ENCODE data around the gene WASHC4. TPM values are rescaled to one million over a fixed set of nuclear protein-coding genes. Genes with fewer than 3 reads are reported as not detected.

The WASHC4 gene, protein sequence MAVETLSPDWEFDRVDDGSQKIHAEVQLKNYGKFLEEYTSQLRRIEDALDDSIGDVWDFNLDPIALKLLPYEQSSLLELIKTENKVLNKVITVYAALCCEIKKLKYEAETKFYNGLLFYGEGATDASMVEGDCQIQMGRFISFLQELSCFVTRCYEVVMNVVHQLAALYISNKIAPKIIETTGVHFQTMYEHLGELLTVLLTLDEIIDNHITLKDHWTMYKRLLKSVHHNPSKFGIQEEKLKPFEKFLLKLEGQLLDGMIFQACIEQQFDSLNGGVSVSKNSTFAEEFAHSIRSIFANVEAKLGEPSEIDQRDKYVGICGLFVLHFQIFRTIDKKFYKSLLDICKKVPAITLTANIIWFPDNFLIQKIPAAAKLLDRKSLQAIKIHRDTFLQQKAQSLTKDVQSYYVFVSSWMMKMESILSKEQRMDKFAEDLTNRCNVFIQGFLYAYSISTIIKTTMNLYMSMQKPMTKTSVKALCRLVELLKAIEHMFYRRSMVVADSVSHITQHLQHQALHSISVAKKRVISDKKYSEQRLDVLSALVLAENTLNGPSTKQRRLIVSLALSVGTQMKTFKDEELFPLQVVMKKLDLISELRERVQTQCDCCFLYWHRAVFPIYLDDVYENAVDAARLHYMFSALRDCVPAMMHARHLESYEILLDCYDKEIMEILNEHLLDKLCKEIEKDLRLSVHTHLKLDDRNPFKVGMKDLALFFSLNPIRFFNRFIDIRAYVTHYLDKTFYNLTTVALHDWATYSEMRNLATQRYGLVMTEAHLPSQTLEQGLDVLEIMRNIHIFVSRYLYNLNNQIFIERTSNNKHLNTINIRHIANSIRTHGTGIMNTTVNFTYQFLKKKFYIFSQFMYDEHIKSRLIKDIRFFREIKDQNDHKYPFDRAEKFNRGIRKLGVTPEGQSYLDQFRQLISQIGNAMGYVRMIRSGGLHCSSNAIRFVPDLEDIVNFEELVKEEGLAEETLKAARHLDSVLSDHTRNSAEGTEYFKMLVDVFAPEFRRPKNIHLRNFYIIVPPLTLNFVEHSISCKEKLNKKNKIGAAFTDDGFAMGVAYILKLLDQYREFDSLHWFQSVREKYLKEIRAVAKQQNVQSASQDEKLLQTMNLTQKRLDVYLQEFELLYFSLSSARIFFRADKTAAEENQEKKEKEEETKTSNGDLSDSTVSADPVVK
- total RNA-seq = 10 to 100 TPM; 14.6 to 33.0 (median 19.1) TPM
- 10 to 100 TPM in 1 of 2 donors, 1 to 10 TPM in 1; 8.9 to 13.9 TPM for polyA plus RNA-seq

- WGBS, 2 donors = 0% methylated on average over 80 to 85 of the region's 85 CpGs
- intact Hi-C loops (cut with DNase I) = no loop called here
Measured at GRCh38 chr12:105107494-105108371, at the start of gene WASHC4. Gene WASHC4, plus strand, starts transcription at chr12:105107731. Its CDS starts 70 bp downstream, at chr12:105107801.

GRCh38 chr12:105060715-105061378 is 46.7 kb upstream of the WASHC4 start:
- no peaks in the 10 kb centered on the region for H3K9me3 ChIP-seq
- no peak overlapping the region for H3K4me3 ChIP-seq
- 92 to 96% methylated on average over 9 of the region's 11 CpGs for WGBS, 2 donors
- no peaks in the 10 kb centered on the region for H3K4me1 ChIP-seq
- DNase-seq (no peak), FAIRE-seq (no peak), ATAC-seq (no peak)
- intact Hi-C loops (cut with DNase I) = no loop called here
- peaks cover 0 to 55% (median 6%) of the 10 kb centered on the region in 3 donors for H3K36me3 ChIP-seq
- H3K27ac ChIP-seq = no peak overlapping the region
- H3K27me3 ChIP-seq = no peaks in the 10 kb centered on the region
- no peak for TF ChIP-seq CTCF (IDR thresholded peaks at IDR 0.05)

More at GRCh38 chr12:105107494-105108371, at the start of gene WASHC4:
- Histone ChIP-seq H3K36me3 (no peaks in the 10 kb centered on the region), H3K27ac (peak within 1 kb of the TSS; percentile 93 to 95 (median 94)), H3K27me3 (no peaks in the 10 kb centered on the region), H3K9me3 (no peaks in the 10 kb centered on the region), H3K4me1 (peaks cover 12 to 27% (median 17%) of the 10 kb centered on the region in 3 donors), H3K4me3 (peak within 1 kb of the TSS; percentile 77 to 96 (median 92))
- DNase-seq (peak; percentile 90 to 98 (median 94)), ATAC-seq (peak; percentile 96 to 98 (median 98)), FAIRE-seq (no peak)
- no peak for TF ChIP-seq CTCF (IDR thresholded peaks at IDR 0.05)

DNA sequence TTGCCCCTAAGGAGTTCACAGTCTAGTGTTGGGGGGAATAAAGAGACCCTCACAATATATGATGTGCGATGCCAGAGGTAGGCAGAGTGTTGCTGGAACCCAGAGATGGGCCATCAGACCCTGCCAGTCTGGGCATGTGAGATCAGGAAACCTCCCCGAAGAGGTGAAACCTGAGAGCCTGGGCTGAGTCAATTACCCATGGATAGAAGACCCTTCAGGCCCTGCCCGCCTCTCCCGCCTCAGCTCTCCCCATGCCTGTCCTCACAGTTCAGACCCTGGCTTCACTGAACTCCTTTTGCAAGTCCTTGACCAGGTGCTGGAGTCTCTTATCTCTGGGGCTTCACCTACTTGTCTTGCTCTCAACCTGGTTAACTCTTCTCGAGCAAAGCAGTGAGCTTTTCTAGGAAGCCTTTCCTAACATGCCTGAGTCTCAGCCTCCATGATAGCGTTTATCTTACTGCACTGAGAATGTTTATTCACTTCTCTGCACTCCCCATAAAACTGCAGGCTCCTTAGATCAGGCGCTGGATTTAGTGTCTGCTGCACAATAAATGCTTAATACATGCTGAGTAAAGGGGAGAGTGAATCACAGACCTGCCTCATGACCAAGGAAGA is 42.9 kb upstream of the WASHC4 start:
- ATAC-seq = no peak

More for the DNA sequence above, 42.9 kb upstream of the WASHC4 start:
- no peak for FAIRE-seq
- WGBS, 2 donors = 87 to 88% methylated on average over 7 of the region's 7 CpGs
- peaks cover 0 to 55% (median 10%) of the 10 kb centered on the region in 3 donors for H3K36me3 ChIP-seq
- no peaks in the 10 kb centered on the region for H3K4me1 ChIP-seq
- H3K9me3 ChIP-seq = no peaks in the 10 kb centered on the region
- DNase-seq = no peak
- H3K27me3 ChIP-seq = no peaks in the 10 kb centered on the region
- no peak overlapping the region for H3K27ac ChIP-seq
- no peak overlapping the region for H3K4me3 ChIP-seq
- intact Hi-C loops (cut with DNase I) = no loop called here
- TF ChIP-seq CTCF (IDR thresholded peaks at IDR 0.05) = no peak
